ENCODE results near the gene DOK4.
"Not testable (repeated sequence)": the region's sequence is repeated elsewhere in the genome, so short reads cannot be mapped to it uniquely, and the experiment has no call there.

Gene DOK4

GRCh38 chr16:57452021-57452420, 34.3 kb downstream of the DOK4 start:
- in situ Hi-C loops (cut with MboI; ENCODE audit: low sequenced_read_pairs): no loop called here

- in situ Hi-C loops (cut with MboI; ENCODE audit: low sequenced_read_pairs): no loop called here
Measured at GRCh38 chr16:57447186-57447962, 38.9 kb downstream of the DOK4 start, which contains the start of the genes CIAPIN1 and COQ9. Gene CIAPIN1, minus strand, starts transcription at chr16:57447385. Its CDS starts 6,457 bp downstream, at chr16:57440928. Gene COQ9, plus strand, starts transcription at chr16:57447479. Its CDS starts 27 bp downstream, at chr16:57447506.

- in situ Hi-C loops (cut with MboI; ENCODE audit: low sequenced_read_pairs): no loop called here
Measured at GRCh38 chr16:57446531-57447185, 39.6 kb downstream of the DOK4 start.

- in situ Hi-C loops (cut with MboI; ENCODE audit: low sequenced_read_pairs): no loop called here
Measured at GRCh38 chr16:57445510-57445909, 40.8 kb downstream of the DOK4 start.

- in situ Hi-C loops (cut with MboI; ENCODE audit: low sequenced_read_pairs): no loop called here
Measured at GRCh38 chr16:57444711-57445110, 41.6 kb downstream of the DOK4 start.

- in situ Hi-C loops (cut with MboI; ENCODE audit: low sequenced_read_pairs): not testable (repeated sequence)
Measured at GRCh38 chr16:57440551-57440950, 45.7 kb downstream of the DOK4 start.

GRCh38 chr16:57439947-57440346, 46.3 kb downstream of the DOK4 start:
- in situ Hi-C loops (cut with MboI; ENCODE audit: low sequenced_read_pairs): not testable (repeated sequence)

- in situ Hi-C loops (cut with MboI; ENCODE audit: low sequenced_read_pairs): no loop called here
Measured at GRCh38 chr16:57435838-57436237, 50.5 kb downstream of the DOK4 start.

- in situ Hi-C loops (cut with MboI; ENCODE audit: low sequenced_read_pairs): no loop called here
Measured at GRCh38 chr16:57434003-57434402, 52.3 kb downstream of the DOK4 start.

GRCh38 chr16:57432989-57433388, 53.3 kb downstream of the DOK4 start:
- in situ Hi-C loops (cut with MboI; ENCODE audit: low sequenced_read_pairs): no loop called here

- in situ Hi-C loops (cut with MboI; ENCODE audit: low sequenced_read_pairs): no loop called here
Measured at GRCh38 chr16:57432505-57432904, 53.8 kb downstream of the DOK4 start.

- in situ Hi-C loops (cut with MboI; ENCODE audit: low sequenced_read_pairs): no loop called here
Measured at GRCh38 chr16:57430955-57431354, 55.3 kb downstream of the DOK4 start.

- in situ Hi-C loops (cut with MboI; ENCODE audit: low sequenced_read_pairs): no loop called here
Measured at GRCh38 chr16:57427824-57428223, 58.5 kb downstream of the DOK4 start.

GRCh38 chr16:57427307-57427706, 59.0 kb downstream of the DOK4 start:
- in situ Hi-C loops (cut with MboI; ENCODE audit: low sequenced_read_pairs): no loop called here

GRCh38 chr16:57426356-57426755, 59.9 kb downstream of the DOK4 start:
- in situ Hi-C loops (cut with MboI; ENCODE audit: low sequenced_read_pairs): no loop called here

GRCh38 chr16:57424583-57424982, 61.7 kb downstream of the DOK4 start:
- in situ Hi-C loops (cut with MboI; ENCODE audit: low sequenced_read_pairs): no loop called here

GRCh38 chr16:57423152-57423551, 63.1 kb downstream of the DOK4 start:
- in situ Hi-C loops (cut with MboI; ENCODE audit: low sequenced_read_pairs): no loop called here

GRCh38 chr16:57422026-57422944, 64.0 kb downstream of the DOK4 start:
- in situ Hi-C loops (cut with MboI; ENCODE audit: low sequenced_read_pairs): no loop called here
